DND-41 (cell line): Measurements from ENCODE around the gene NEK7.

Source experiments
- ATAC-seq: fragments of 200-7000 bp; cut with Tn5 transposase; 3 replicates; pipeline ENCODE4 v1.9.1; 2021; ENCODE audit warnings: low read depth; ENCODE audit not compliant: insufficient read depth
- DNase-seq: peaks from one replicate; pipeline ENCODE4 v3.0.0-alpha.2; 2020
- H2AFZ ChIP-seq: 2 replicates; pipeline ENCODE4 v1.6.0; 2012; ENCODE audit warnings: low read depth, low read length
- H3K27ac ChIP-seq: 2 replicates; pipeline ENCODE4 v1.5.1; 2012; ENCODE audit warnings: low read length, inconsistent platforms
- H3K27me3 ChIP-seq: fragments of 200-600 bp; sonication (generic); 2 replicates; pipeline ENCODE4 v1.6.0; 2012; ENCODE audit warnings: low read length, mild to moderate bottlenecking, inconsistent platforms; ENCODE audit not compliant: insufficient read depth, poor library complexity
- H3K36me3 ChIP-seq: 2 replicates; pipeline ENCODE4 v1.5.1; 2012; ENCODE audit warnings: low read length, inconsistent platforms; ENCODE audit not compliant: insufficient read depth
- H3K4me1 ChIP-seq: 2 replicates; pipeline ENCODE4 v1.5.1; 2012; ENCODE audit warnings: mild to moderate bottlenecking, low read length; ENCODE audit not compliant: insufficient read depth
- H3K4me2 ChIP-seq: 2 replicates; pipeline ENCODE4 v1.6.0; 2012; ENCODE audit warnings: mild to moderate bottlenecking, moderate library complexity, low read length, inconsistent platforms; ENCODE audit not compliant: insufficient read depth
- H3K4me3 ChIP-seq, 2 experiments: fragments of 200-600 bp in 1 of 2; shearing (Covaris generic) in 1 of 2; 2 replicates each; pipeline ENCODE4 v1.5.1; 2012 to 2016; ENCODE audit warnings: inconsistent platforms in 2 of 2, low read length in 2 of 2, mild to moderate bottlenecking in 2 of 2, low read depth in 1 of 2, moderate library complexity in 1 of 2
- H3K79me2 ChIP-seq: 2 replicates; pipeline ENCODE4 v1.6.0; 2012; ENCODE audit warnings: low read length, inconsistent platforms; ENCODE audit not compliant: insufficient read depth
- H3K9ac ChIP-seq: 2 replicates; pipeline ENCODE4 v1.6.0; 2012; ENCODE audit warnings: low read depth, mild to moderate bottlenecking, inconsistent platforms, low read length, moderate library complexity
- H3K9me3 ChIP-seq: 2 replicates; pipeline ENCODE4 v1.5.1; 2012; ENCODE audit warnings: low read length, moderate library complexity, mild to moderate bottlenecking, inconsistent platforms; ENCODE audit not compliant: insufficient read depth, severe bottlenecking
- H4K20me1 ChIP-seq: 2 replicates; pipeline ENCODE4 v1.6.0; 2012; ENCODE audit warnings: low read length; ENCODE audit not compliant: insufficient read depth
- CTCF ChIP-seq: IDR thresholded peaks from 2 replicates; pipeline ENCODE4 v1.5.1; 2012; ENCODE audit warnings: borderline replicate concordance, low read length, moderate library complexity, mild to moderate bottlenecking; ENCODE audit not compliant: poor library complexity, severe bottlenecking; ENCODE audit errors: extremely low read depth
- EZH2 ChIP-seq: IDR thresholded peaks from 3 replicates; pipeline ENCODE4 v1.6.1; 2012; ENCODE audit warnings: borderline replicate concordance, low read depth, mild to moderate bottlenecking, moderate library complexity, low read length, inconsistent platforms; ENCODE audit not compliant: severe bottlenecking

The NEK7 gene

GRCh38 chr1:198121056-198121826 is 35.6 kb upstream of the NEK7 start:
- H3K27ac ChIP-seq: no peak overlapping the region
- no peak overlapping the region for H3K4me2 ChIP-seq
- DNase-seq: no peak

DNA sequence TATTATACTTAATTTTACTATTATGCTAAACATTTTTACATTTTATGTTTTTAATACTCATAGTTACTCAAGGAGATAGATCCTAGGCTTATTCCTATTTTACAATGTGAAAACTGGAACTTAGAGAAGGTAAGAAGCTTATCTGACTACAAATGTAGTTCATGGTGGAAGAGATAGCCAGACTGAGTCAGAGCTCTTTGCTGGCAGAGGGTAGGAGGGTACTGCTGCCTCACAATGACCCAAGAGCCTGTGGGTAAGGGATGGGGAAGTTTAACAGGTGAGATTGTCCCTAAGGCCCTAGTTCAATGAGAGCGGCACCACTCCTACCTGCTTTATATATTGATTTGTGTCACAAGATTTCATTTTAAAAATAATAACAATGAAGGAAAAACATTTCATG is 34.1 kb upstream of the NEK7 start:
- Histone ChIP-seq H3K27ac (no peak overlapping the region), H3K4me2 (no peak overlapping the region), H3K9ac (no peak overlapping the region), H4K20me1 (no peaks in the 10 kb centered on the region), H3K36me3 (no peaks in the 10 kb centered on the region), H3K27me3 (no peaks in the 10 kb centered on the region), H3K79me2 (no peaks in the 10 kb centered on the region), H3K4me1 (no peaks in the 10 kb centered on the region), H3K9me3 (peaks cover 3% of the 10 kb centered on the region), H2AFZ (peak overlapping the region; percentile 47; the same call in 1 of the 2 replicates), H3K4me3 (no peak overlapping the region)
- no peak for DNase-seq
- no peak for ATAC-seq
- TF ChIP-seq EZH2 (no peak), CTCF (no peak)

More at GRCh38 chr1:198121056-198121826, 35.6 kb upstream of the NEK7 start:
- H3K4me1 ChIP-seq: no peaks in the 10 kb centered on the region
- no peaks in the 10 kb centered on the region for H4K20me1 ChIP-seq
- peak overlapping the region; percentile 25; the same call in 1 of the 2 replicates for H2AFZ ChIP-seq
- no peaks in the 10 kb centered on the region for H3K36me3 ChIP-seq
- ATAC-seq: no peak
- H3K27me3 ChIP-seq: no peaks in the 10 kb centered on the region
- no peak overlapping the region for H3K4me3 ChIP-seq
- H3K9ac ChIP-seq: no peak overlapping the region
- TF ChIP-seq EZH2: no peak
- TF ChIP-seq CTCF: no peak
- no peaks in the 10 kb centered on the region for H3K79me2 ChIP-seq
- peaks cover 3% of the 10 kb centered on the region for H3K9me3 ChIP-seq

GRCh38 chr1:198123133-198123532 is 33.7 kb upstream of the NEK7 start:
- no peaks in the 10 kb centered on the region for H3K79me2 ChIP-seq
- TF ChIP-seq CTCF: no peak
- no peak for TF ChIP-seq EZH2
- no peak overlapping the region for H3K4me3 ChIP-seq
- no peaks in the 10 kb centered on the region for H3K27me3 ChIP-seq
- no peaks in the 10 kb centered on the region for H3K4me1 ChIP-seq
- ATAC-seq (no peak), DNase-seq (no peak)
- H3K9ac ChIP-seq: no peak overlapping the region
- H3K36me3 ChIP-seq: no peaks in the 10 kb centered on the region
- no peaks in the 10 kb centered on the region for H4K20me1 ChIP-seq
- 0 out of 2 replicates have a peak overlapping the region, but pooled peaks have one; percentile 7 for H2AFZ ChIP-seq
- H3K27ac ChIP-seq: no peak overlapping the region
- H3K9me3 ChIP-seq: peaks cover 3% of the 10 kb centered on the region
- no peak overlapping the region for H3K4me2 ChIP-seq
